ENCODE measurements around the gene KDELR3. TPM values are rescaled to one million over a fixed set of nuclear protein-coding genes. Genes with fewer than 3 reads are reported as not detected.

The KDELR3 gene
- total and polyA plus RNA-seq, 2 of the 8 experiments (the other 6 are each of a cell fraction or from before 2014, with no cell fraction given): 7.9 to 13.0 TPM

GRCh38 chr22:38427940-38428339 is 40.0 kb upstream of the KDELR3 start:
- Histone ChIP-seq H2BK5ac (ENCODE audit: low read depth, low read length) (no peak overlapping the region), H3K4ac (replicated peaks; ENCODE audit: insufficient read length, low read depth, low read length) (no peak overlapping the region), H3K4me2 (ENCODE audit: insufficient read depth in 1 of 2, low read depth in 2 of 2, low read length in 2 of 2) (no peak overlapping the region), H3K27me3 (replicated peaks in 1 of 4; ENCODE audit: control insufficient read depth in 3 of 4, extremely low read depth in 1 of 4, insufficient read depth in 3 of 4, low read length in 3 of 4) (no peaks in the 10 kb centered on the region), H4K91ac (replicated peaks; ENCODE audit: insufficient read length, low read length) (no peak overlapping the region), H3K9me3 (ENCODE audit: insufficient read depth in 2 of 2, low read depth in 1 of 2, low read length in 1 of 2) (no peaks in the 10 kb centered on the region), H2AFZ (ENCODE audit: low read length) (no peak overlapping the region), H4K20me1 (replicated peaks in 1 of 2; ENCODE audit: control insufficient read depth in 1 of 2, insufficient read depth in 2 of 2, low read length in 2 of 2) (no peaks in the 10 kb centered on the region), H3K36me3 (ENCODE audit: control insufficient read depth in 2 of 4, insufficient read depth in 4 of 4, low read length in 3 of 4) (no peaks in the 10 kb centered on the region), H3K23ac (ENCODE audit: insufficient read length) (no peak overlapping the region), H4K5ac (ENCODE audit: insufficient read length, low read depth, low read length) (no peak overlapping the region), H2BK120ac (replicated peaks; ENCODE audit: low read depth, low read length) (no peak overlapping the region), H3K4me1 (replicated peaks in 1 of 4; ENCODE audit: control insufficient read depth in 3 of 4, insufficient read depth in 4 of 4, low read length in 3 of 4) (peaks cover 3 to 15% (median 8%) of the 10 kb centered on the region in 4 experiments; a peak in 6 of 7 replicates), H3K18ac (ENCODE audit: extremely low read depth, low read length) (no peak overlapping the region), H2BK20ac (ENCODE audit: low read length) (no peak overlapping the region), H3K9ac (replicated peaks in 1 of 4; ENCODE audit: extremely low read depth in 1 of 4, low read depth in 3 of 4, low read length in 3 of 4) (no peak overlapping the region), H3K79me2 (ENCODE audit: control insufficient read depth in 1 of 2, insufficient read depth in 2 of 2, low read length in 2 of 2) (no peaks in the 10 kb centered on the region), H2BK12ac (ENCODE audit: low read depth, low read length) (no peak overlapping the region), H2BK15ac (ENCODE audit: low read length) (no peak overlapping the region), H3K14ac (ENCODE audit: insufficient read length) (no peak overlapping the region), H3K23me2 (ENCODE audit: low read depth, low read length) (0 out of 2 replicates have a peak, but pooled peaks cover 2% of the 10 kb centered on the region), H3K56ac (replicated peaks; ENCODE audit: insufficient read length, low read depth, low read length) (no peak overlapping the region), H3K79me1 (ENCODE audit: low read depth, low read length) (no peaks in the 10 kb centered on the region), H2AK5ac (ENCODE audit: low read depth, low read length) (no peak overlapping the region), H4K8ac (ENCODE audit: extremely low read depth, insufficient read depth, low read length) (no peak overlapping the region), H3K27ac (ENCODE audit: low read depth, low read length) (no peak overlapping the region), H3K4me3 (ENCODE audit: extremely low read depth in 1 of 4, insufficient read depth in 2 of 4, low read depth in 3 of 4, low read length in 4 of 4) (no peak overlapping the region)
- FAIRE-seq: no peak
- 98% methylated on average over 22 of the region's 31 CpGs; no CpG with 5 or more reads in 1 of the 2 experiments for WGBS, 2 experiments (ENCODE audit: extremely low coverage in 1 of 2, insufficient coverage in 1 of 2, insufficient read length in 1 of 2, insufficient replicate concordance in 2 of 2, low coverage in 1 of 2, low lambda C conversion rate in 2 of 2, missing lambda C conversion rate in 1 of 2)
- ChIA-PET CTCF (ENCODE audit: partially characterized antibody) (interaction anchor here (1.5 kb wide), 1 partner anchor 13 kb away, joined by 3 read pairs; no protein-coding TSS in a partner anchor), POLR2A (ENCODE audit: partially characterized antibody) (no interaction called here)
- DNase-seq (ENCODE audit: low read depth in 1 of 2, low spot score in 2 of 2): no peak
- TF ChIP-seq, protein P1, sequence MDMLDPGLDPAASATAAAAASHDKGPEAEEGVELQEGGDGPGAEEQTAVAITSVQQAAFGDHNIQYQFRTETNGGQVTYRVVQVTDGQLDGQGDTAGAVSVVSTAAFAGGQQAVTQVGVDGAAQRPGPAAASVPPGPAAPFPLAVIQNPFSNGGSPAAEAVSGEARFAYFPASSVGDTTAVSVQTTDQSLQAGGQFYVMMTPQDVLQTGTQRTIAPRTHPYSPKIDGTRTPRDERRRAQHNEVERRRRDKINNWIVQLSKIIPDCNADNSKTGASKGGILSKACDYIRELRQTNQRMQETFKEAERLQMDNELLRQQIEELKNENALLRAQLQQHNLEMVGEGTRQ (IDR thresholded peaks at IDR 0.05; ENCODE audit: low read length): no peak
- TF ChIP-seq BCL11A (IDR thresholded peaks at IDR 0.05; ENCODE audit: low read depth in 2 of 2, low read length in 2 of 2) (no peak), SUZ12 (IDR thresholded peaks at IDR 0.05; ENCODE audit: low read length) (no peak), NANOG (IDR thresholded peaks at IDR 0.05; ENCODE audit: insufficient read depth, low read depth, low read length, poor library complexity, severe bottlenecking) (no peak), CBX8 (IDR thresholded peaks at IDR 0.05; ENCODE audit: borderline replicate concordance, low read depth, low read length) (no peak), TCF12 (IDR thresholded peaks at IDR 0.05; ENCODE audit: low read depth, low read length) (no peak), RFX5 (IDR thresholded peaks at IDR 0.05; ENCODE audit: borderline replicate concordance, low read depth, low read length) (no peak), JUN (IDR thresholded peaks at IDR 0.05; ENCODE audit: low read depth, low read length) (no peak), CREB1 (IDR thresholded peaks at IDR 0.05) (no peak), RXRA (IDR thresholded peaks at IDR 0.05; ENCODE audit: insufficient read depth, low read depth, low read length) (no peak), SIRT6 (IDR thresholded peaks at IDR 0.05; ENCODE audit: low read length) (no peak), EGR1 (IDR thresholded peaks at IDR 0.05; ENCODE audit: borderline replicate concordance, low read depth, low read length) (no peak), POLR2AphosphoS5 (IDR thresholded peaks at IDR 0.05; ENCODE audit: low read depth, low read length) (no peak), HDAC6 (IDR thresholded peaks at IDR 0.05; ENCODE audit: low read depth, low read length) (no peak), POU5F1 (IDR thresholded peaks at IDR 0.05; ENCODE audit: low read depth, low read length) (no peak)
